HEK293 (cell line): ENCODE measurements around the gene ACVR1.

ENCODE experiments used
- CTCF ChIA-PET: fragments of 350-600 bp; formaldehyde crosslinking; extraction: SDS; loops from one replicate; lab custom pipeline; 2021; ENCODE audit warnings: antibody characterized with exemption; lab: Yijun Ruan, JAX
- POLR2A ChIA-PET: fragments of 300-600 bp; formaldehyde crosslinking; extraction: SDS; loops from one replicate; lab custom pipeline; 2020; ENCODE audit warnings: antibody characterized with exemption, inconsistent platforms; lab: Yijun Ruan, JAX
- H3K27ac ChIP-seq: fragments of 200-500 bp; sonication (Bioruptor generic); 2 replicates; pipeline ENCODE4 v1.5.1; 2014; ENCODE audit warnings: low read depth, low read length, control low read depth, inconsistent platforms; ENCODE audit errors: extremely low read depth
- H3K36me3 ChIP-seq, 2 experiments: fragments of 200-500 bp in 1 of 2; sonication (Bioruptor generic) in 1 of 2; 1 replicate in 1 of 2; 2 replicates in 1 of 2; pipeline ENCODE4 v1.5.1; 2014 to 2017; ENCODE audit warnings: inconsistent platforms in 2 of 2, low read length in 2 of 2; ENCODE audit not compliant: control insufficient read depth in 2 of 2, insufficient read depth in 1 of 2
- H3K4me1 ChIP-seq: fragments of 200-500 bp; sonication (Bioruptor generic); 2 replicates; pipeline ENCODE4 v1.5.1; 2014; ENCODE audit warnings: mild to moderate bottlenecking, low read length, inconsistent platforms; ENCODE audit not compliant: control insufficient read depth, insufficient read depth
- H3K4me3 ChIP-seq: 2 replicates; pipeline ENCODE4 v1.5.1; 2011; ENCODE audit warnings: low read depth, mild to moderate bottlenecking, control low read depth, low read length, moderate library complexity
- H3K9me3 ChIP-seq: fragments of 200-500 bp; sonication (Bioruptor generic); 2 replicates; pipeline ENCODE4 v1.5.1; 2014; ENCODE audit warnings: low read depth, low read length, inconsistent platforms; ENCODE audit not compliant: control insufficient read depth, insufficient read depth
- EGR2 ChIP-seq: fragments of 450-650 bp; formaldehyde crosslinking; IDR thresholded peaks from 2 replicates; pipeline ENCODE4 v1.5.1; 2016; ENCODE audit warnings: low read depth, missing biosample characterization, missing genetic modification characterization
- KLF7 ChIP-seq: fragments of 450-650 bp; formaldehyde crosslinking; IDR thresholded peaks from 2 replicates; pipeline ENCODE4 v1.5.1; 2016; ENCODE audit warnings: missing biosample characterization, missing genetic modification characterization, borderline replicate concordance
- OVOL3 ChIP-seq: fragments of 450-650 bp; formaldehyde crosslinking; IDR thresholded peaks from 2 replicates; pipeline ENCODE4 v1.5.1; 2016; ENCODE audit warnings: missing biosample characterization, missing genetic modification characterization
- RBAK ChIP-seq: fragments of 450-650 bp; formaldehyde crosslinking; IDR thresholded peaks from 2 replicates; pipeline ENCODE4 v1.5.1; 2016; ENCODE audit warnings: missing biosample characterization, missing genetic modification characterization
- SP2 ChIP-seq: fragments of 450-650 bp; formaldehyde crosslinking; IDR thresholded peaks from 2 replicates; pipeline ENCODE4 v1.5.1; 2016; ENCODE audit warnings: missing biosample characterization, missing genetic modification characterization
- TRIM28 ChIP-seq: IDR thresholded peaks from 2 replicates; pipeline ENCODE4 v1.6.1; 2011; ENCODE audit warnings: low read length, control low read depth, borderline replicate concordance
- ZBTB1 ChIP-seq: fragments of 450-650 bp; formaldehyde crosslinking; IDR thresholded peaks from 2 replicates; pipeline ENCODE4 v1.5.1; 2016; ENCODE audit warnings: missing biosample characterization, missing genetic modification characterization
- ZBTB48 ChIP-seq: fragments of 450-650 bp; formaldehyde crosslinking; IDR thresholded peaks from 2 replicates; pipeline ENCODE4 v1.5.1; 2016; ENCODE audit warnings: missing biosample characterization, missing genetic modification characterization
- ZBTB49 ChIP-seq: fragments of 450-650 bp; formaldehyde crosslinking; IDR thresholded peaks from 2 replicates; pipeline ENCODE4 v1.5.1; 2016; ENCODE audit warnings: missing biosample characterization, missing genetic modification characterization, low read depth
- ZFHX2 ChIP-seq: fragments of 450-650 bp; formaldehyde crosslinking; conservative IDR thresholded peaks from 2 replicates; pipeline ENCODE4 v1.5.1; 2016; ENCODE audit warnings: missing biosample characterization, missing genetic modification characterization
- ZNF114 ChIP-seq: fragments of 450-650 bp; formaldehyde crosslinking; IDR thresholded peaks from 2 replicates; pipeline ENCODE4 v1.5.0; 2017; ENCODE audit warnings: missing biosample characterization, missing genetic modification characterization
- ZNF121 ChIP-seq: fragments of 450-650 bp; formaldehyde crosslinking; IDR thresholded peaks from 2 replicates; pipeline ENCODE4 v1.5.1; 2016; ENCODE audit warnings: missing biosample characterization, missing genetic modification characterization
- ZNF248 ChIP-seq: fragments of 450-650 bp; formaldehyde crosslinking; IDR thresholded peaks from 2 replicates; pipeline ENCODE4 v1.5.1; 2017; ENCODE audit warnings: missing biosample characterization, missing genetic modification characterization
- ZNF37A ChIP-seq: fragments of 450-650 bp; IDR thresholded peaks from 2 replicates; pipeline ENCODE4 v1.5.1; 2018; ENCODE audit warnings: missing biosample characterization, missing genetic modification characterization
- ZNF449 ChIP-seq: fragments of 450-650 bp; formaldehyde crosslinking; IDR thresholded peaks from 2 replicates; pipeline ENCODE4 v1.5.1; 2017; ENCODE audit warnings: missing biosample characterization, mild to moderate bottlenecking, missing genetic modification characterization, moderate library complexity
- ZNF596 ChIP-seq: fragments of 450-650 bp; IDR thresholded peaks from 2 replicates; pipeline ENCODE4 v1.5.0; 2018; ENCODE audit warnings: missing biosample characterization, mild to moderate bottlenecking, missing genetic modification characterization, moderate library complexity
- ZNF776 ChIP-seq: fragments of 450-650 bp; formaldehyde crosslinking; IDR thresholded peaks from 2 replicates; pipeline ENCODE4 v1.5.0; 2017; ENCODE audit warnings: missing biosample characterization, missing genetic modification characterization, borderline replicate concordance
- ZSCAN4 ChIP-seq: fragments of 450-650 bp; formaldehyde crosslinking; IDR thresholded peaks from 2 replicates; pipeline ENCODE4 v1.5.1; 2017; ENCODE audit warnings: missing biosample characterization, missing genetic modification characterization
- TF ChIP-seq, protein P1 (sequence below): fragments of 450-650 bp; formaldehyde crosslinking; conservative IDR thresholded peaks from 2 replicates; pipeline ENCODE4 v1.5.1; 2016; ENCODE audit warnings: low read depth, missing biosample characterization, missing genetic modification characterization
- TF ChIP-seq, protein P2 (sequence below): fragments of 450-650 bp; formaldehyde crosslinking; IDR thresholded peaks from 2 replicates; pipeline ENCODE4 v1.5.1; 2017; ENCODE audit warnings: missing biosample characterization, missing genetic modification characterization
- TF ChIP-seq, protein P3 (sequence below): fragments of 450-650 bp; formaldehyde crosslinking; IDR thresholded peaks from 2 replicates; pipeline ENCODE4 v1.5.1; 2016; ENCODE audit warnings: missing biosample characterization, missing genetic modification characterization

Gene ACVR1

DNA sequence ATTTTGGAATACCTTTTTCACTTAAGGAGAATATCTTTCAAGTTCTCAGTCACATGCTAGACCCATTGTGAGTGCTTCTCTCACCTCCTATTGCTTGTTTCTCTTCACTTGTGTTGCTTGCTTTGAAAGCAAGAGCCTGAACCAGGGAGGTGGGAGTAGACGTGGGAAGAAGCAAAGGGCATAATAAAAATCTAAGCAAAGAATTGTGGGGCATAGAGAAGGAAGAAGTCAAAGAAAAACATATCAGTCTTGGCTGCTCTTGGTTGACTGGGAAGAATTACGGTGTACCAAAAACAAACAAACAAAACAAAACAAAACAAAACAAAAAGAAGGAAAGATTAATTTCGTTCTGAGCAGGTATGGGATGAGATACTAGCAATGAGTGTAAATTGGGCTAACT lies 48.9 kb upstream of the ACVR1 start:
- no peak overlapping the region for H3K4me3 ChIP-seq
- no peaks in the 10 kb centered on the region for H3K9me3 ChIP-seq
- H3K4me1 ChIP-seq, result no peaks in the 10 kb centered on the region
- H3K27ac ChIP-seq, result no peak overlapping the region
- no peak for TF ChIP-seq ZBTB48 (tag by site-specific recombination)
- 0 out of 2 replicates have a peak, but pooled peaks have one; percentile 18 for TF ChIP-seq ZFHX2 (tag by site-specific recombination)
- TF ChIP-seq EGR2, result peak; percentile 65
- no peak for TF ChIP-seq ZNF449 (tag by site-specific recombination)
- no peaks in the 10 kb centered on the region for H3K36me3 ChIP-seq
- POLR2A ChIA-PET, result no interaction called here
- CTCF ChIA-PET, result interaction anchor here (0.7 kb wide), 1 partner anchor 464 kb away, joined by 4 read pairs; no protein-coding TSS in a partner anchor

GRCh38 chr2:157923598-157924217 lies 47.6 kb upstream of the ACVR1 start:
- CTCF ChIA-PET, result no interaction called here
- POLR2A ChIA-PET, result no interaction called here
- H3K9me3 ChIP-seq, result no peaks in the 10 kb centered on the region
- H3K4me1 ChIP-seq, result no peaks in the 10 kb centered on the region
- TF ChIP-seq ZNF114 (no peak), RBAK (no peak), SP2 (tag by site-specific recombination) (no peak), KLF7 (tag by site-specific recombination) (no peak)
- TF ChIP-seq, protein P1, sequence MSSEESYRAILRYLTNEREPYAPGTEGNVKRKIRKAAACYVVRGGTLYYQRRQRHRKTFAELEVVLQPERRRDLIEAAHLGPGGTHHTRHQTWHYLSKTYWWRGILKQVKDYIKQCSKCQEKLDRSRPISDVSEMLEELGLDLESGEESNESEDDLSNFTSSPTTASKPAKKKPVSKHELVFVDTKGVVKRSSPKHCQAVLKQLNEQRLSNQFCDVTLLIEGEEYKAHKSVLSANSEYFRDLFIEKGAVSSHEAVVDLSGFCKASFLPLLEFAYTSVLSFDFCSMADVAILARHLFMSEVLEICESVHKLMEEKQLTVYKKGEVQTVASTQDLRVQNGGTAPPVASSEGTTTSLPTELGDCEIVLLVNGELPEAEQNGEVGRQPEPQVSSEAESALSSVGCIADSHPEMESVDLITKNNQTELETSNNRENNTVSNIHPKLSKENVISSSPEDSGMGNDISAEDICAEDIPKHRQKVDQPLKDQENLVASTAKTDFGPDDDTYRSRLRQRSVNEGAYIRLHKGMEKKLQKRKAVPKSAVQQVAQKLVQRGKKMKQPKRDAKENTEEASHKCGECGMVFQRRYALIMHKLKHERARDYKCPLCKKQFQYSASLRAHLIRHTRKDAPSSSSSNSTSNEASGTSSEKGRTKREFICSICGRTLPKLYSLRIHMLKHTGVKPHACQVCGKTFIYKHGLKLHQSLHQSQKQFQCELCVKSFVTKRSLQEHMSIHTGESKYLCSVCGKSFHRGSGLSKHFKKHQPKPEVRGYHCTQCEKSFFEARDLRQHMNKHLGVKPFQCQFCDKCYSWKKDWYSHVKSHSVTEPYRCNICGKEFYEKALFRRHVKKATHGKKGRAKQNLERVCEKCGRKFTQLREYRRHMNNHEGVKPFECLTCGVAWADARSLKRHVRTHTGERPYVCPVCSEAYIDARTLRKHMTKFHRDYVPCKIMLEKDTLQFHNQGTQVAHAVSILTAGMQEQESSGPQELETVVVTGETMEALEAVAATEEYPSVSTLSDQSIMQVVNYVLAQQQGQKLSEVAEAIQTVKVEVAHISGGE (tag by site-specific recombination), result no peak
- no peak overlapping the region for H3K27ac ChIP-seq
- no peak overlapping the region for H3K4me3 ChIP-seq
- no peaks in the 10 kb centered on the region for H3K36me3 ChIP-seq

- POLR2A ChIA-PET, result no interaction called here
- CTCF ChIA-PET, result no interaction called here
- TF ChIP-seq ZNF121 (tag by site-specific recombination), result no peak
- TF ChIP-seq ZBTB1 (tag by site-specific recombination), result no peak
- TF ChIP-seq ZNF776 (tag by site-specific recombination), result no peak
- no peak for TF ChIP-seq ZNF248 (tag by site-specific recombination)
- TF ChIP-seq, protein P2, sequence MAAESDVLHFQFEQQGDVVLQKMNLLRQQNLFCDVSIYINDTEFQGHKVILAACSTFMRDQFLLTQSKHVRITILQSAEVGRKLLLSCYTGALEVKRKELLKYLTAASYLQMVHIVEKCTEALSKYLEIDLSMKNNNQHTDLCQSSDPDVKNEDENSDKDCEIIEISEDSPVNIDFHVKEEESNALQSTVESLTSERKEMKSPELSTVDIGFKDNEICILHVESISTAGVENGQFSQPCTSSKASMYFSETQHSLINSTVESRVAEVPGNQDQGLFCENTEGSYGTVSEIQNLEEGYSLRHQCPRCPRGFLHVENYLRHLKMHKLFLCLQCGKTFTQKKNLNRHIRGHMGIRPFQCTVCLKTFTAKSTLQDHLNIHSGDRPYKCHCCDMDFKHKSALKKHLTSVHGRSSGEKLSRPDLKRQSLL (tag by site-specific recombination), result no peak
- TF ChIP-seq, protein P3, sequence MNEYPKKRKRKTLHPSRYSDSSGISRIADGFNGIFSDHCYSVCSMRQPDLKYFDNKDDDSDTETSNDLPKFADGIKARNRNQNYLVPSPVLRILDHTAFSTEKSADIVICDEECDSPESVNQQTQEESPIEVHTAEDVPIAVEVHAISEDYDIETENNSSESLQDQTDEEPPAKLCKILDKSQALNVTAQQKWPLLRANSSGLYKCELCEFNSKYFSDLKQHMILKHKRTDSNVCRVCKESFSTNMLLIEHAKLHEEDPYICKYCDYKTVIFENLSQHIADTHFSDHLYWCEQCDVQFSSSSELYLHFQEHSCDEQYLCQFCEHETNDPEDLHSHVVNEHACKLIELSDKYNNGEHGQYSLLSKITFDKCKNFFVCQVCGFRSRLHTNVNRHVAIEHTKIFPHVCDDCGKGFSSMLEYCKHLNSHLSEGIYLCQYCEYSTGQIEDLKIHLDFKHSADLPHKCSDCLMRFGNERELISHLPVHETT (tag by site-specific recombination), result no peak
- TF ChIP-seq ZNF596 (tag by site-specific recombination), result no peak
- no peak for TF ChIP-seq ZSCAN4
- TF ChIP-seq ZNF37A (tag by site-specific recombination), result no peak
- no peak for TF ChIP-seq ZBTB49 (tag by site-specific recombination)
- no peak for TF ChIP-seq OVOL3 (tag by site-specific recombination)
- TF ChIP-seq TRIM28, result no peak
These were observed 46.7 kb upstream of the ACVR1 start for GRCh38 chr2:157922815-157923214.

More at GRCh38 chr2:157922815-157923214, 46.7 kb upstream of the ACVR1 start:
- Histone ChIP-seq H3K9me3 (no peaks in the 10 kb centered on the region), H3K36me3 (no peaks in the 10 kb centered on the region), H3K4me3 (no peak overlapping the region), H3K27ac (no peak overlapping the region), H3K4me1 (no peaks in the 10 kb centered on the region)
